HG02798 (cell line): ENCODE data around the gene ABCA1.
"Not testable (repeated sequence)": the region's sequence is repeated elsewhere in the genome, so short reads cannot be mapped to it uniquely, and the experiment has no call there.

Experiments
- ATAC-seq: cut with Tn5 transposase; IDR thresholded peaks from one replicate; pipeline ENCODE4 v1.9.1; 2021; ENCODE audit warnings: mild to moderate bottlenecking; ENCODE audit not compliant: unreplicated experiment, poor library complexity

ABCA1 gene

GRCh38 chr9:104906441-104907277 is 21.3 kb downstream of the ABCA1 start:
- ATAC-seq = no peak

GRCh38 chr9:104905931-104906330 is 22.0 kb downstream of the ABCA1 start:
- no peak for ATAC-seq

- ATAC-seq = no peak
Observed at GRCh38 chr9:104905153-104905901, 22.6 kb downstream of the ABCA1 start.

GRCh38 chr9:104903609-104904008 is 24.3 kb downstream of the ABCA1 start:
- ATAC-seq = no peak

- no peak for ATAC-seq
Observed at GRCh38 chr9:104900871-104901270, 27.1 kb downstream of the ABCA1 start.

GRCh38 chr9:104900324-104900723 is 27.6 kb downstream of the ABCA1 start:
- ATAC-seq = no peak

- ATAC-seq = no peak
Observed at GRCh38 chr9:104899759-104900247, 28.2 kb downstream of the ABCA1 start.

- not testable (repeated sequence) for ATAC-seq
Observed at GRCh38 chr9:104898376-104898775, 29.6 kb downstream of the ABCA1 start.

GRCh38 chr9:104896131-104896530 is 31.8 kb downstream of the ABCA1 start:
- ATAC-seq = no peak

- ATAC-seq = no peak
Observed at GRCh38 chr9:104895572-104895971, 32.4 kb downstream of the ABCA1 start.

GRCh38 chr9:104892701-104893100 is 35.3 kb downstream of the ABCA1 start:
- no peak for ATAC-seq

- ATAC-seq = no peak
Observed at GRCh38 chr9:104890433-104890770, 37.6 kb downstream of the ABCA1 start.

- ATAC-seq = no peak
Observed at GRCh38 chr9:104885818-104886709, 41.9 kb downstream of the ABCA1 start.

GRCh38 chr9:104883169-104883568 is 44.8 kb downstream of the ABCA1 start:
- ATAC-seq = no peak

GRCh38 chr9:104882566-104882965 is 45.4 kb downstream of the ABCA1 start:
- ATAC-seq = no peak

GRCh38 chr9:104882086-104882485 is 45.9 kb downstream of the ABCA1 start:
- ATAC-seq = no peak

- no peak for ATAC-seq
Observed at GRCh38 chr9:104879555-104880309, 48.2 kb downstream of the ABCA1 start.

- ATAC-seq = no peak
Observed at GRCh38 chr9:104876587-104876986, 51.4 kb downstream of the ABCA1 start.

GRCh38 chr9:104875897-104876296 is 52.1 kb downstream of the ABCA1 start:
- no peak for ATAC-seq

- ATAC-seq = no peak
Observed at GRCh38 chr9:104875320-104875719, 52.6 kb downstream of the ABCA1 start.
